Suprapubic skin (tissue), 3 donors: ENCODE data around the gene PPM1M.

Experiments
- CTCF ChIP-seq, 2 donors: fragments of 200-600 bp in 1 of 2; fragments of 450-650 bp in 1 of 2; sonication (generic) in 1 of 2; IDR thresholded peaks; one replicate each; pipeline ENCODE4 v1.5.1; 2016 to 2019; ENCODE audit warnings: antibody characterized with exemption in 2 of 2, mild to moderate bottlenecking in 1 of 2, moderate library complexity in 1 of 2
- POLR2AphosphoS5 ChIP-seq, 3 donors: sonication (generic); formaldehyde crosslinking; IDR thresholded peaks; one replicate each; pipeline ENCODE4 v1.6.1; 2017; ENCODE audit warnings: antibody characterized with exemption in 3 of 3

GRCh38 chr3:52230889-52231499 is 14.6 kb upstream of the PPM1M start:
- TF ChIP-seq CTCF (IDR thresholded peaks at IDR 0.05) (no peak), POLR2AphosphoS5 (IDR thresholded peaks at IDR 0.05) (no peak)
